B cell (primary cell): ENCODE results near the gene SLC6A6. TPM values are rescaled to one million over a fixed set of nuclear protein-coding genes. Genes with fewer than 3 reads are reported as not detected.

ENCODE experiments used
- ATAC-seq: fragments of 200-7000 bp; cut with Tn5 transposase; one replicate; pipeline ENCODE4 v1.10.0; 2021; ENCODE audit warnings: low read depth, mild to moderate bottlenecking, moderate number of reproducible peaks, moderate library complexity
- CTCF ChIA-PET: fragments of 350-600 bp; sonication (Branson Sonifier 250); formaldehyde crosslinking; loops from one replicate; lab custom pipeline; 2021; ENCODE audit warnings: antibody characterized with exemption, inconsistent platforms; lab: Charles Lee
- POLR2A ChIA-PET: fragments of 350-600 bp; sonication (Branson Sonifier 250); formaldehyde crosslinking; loops from one replicate; lab custom pipeline; 2021; ENCODE audit warnings: antibody characterized with exemption; lab: Charles Lee
- DNase-seq: peaks from one replicate; pipeline ENCODE4 v3.0.0; 2013
- H2AFZ ChIP-seq: 2 replicates; pipeline ENCODE4 v1.6.1; 2012; ENCODE audit warnings: mild to moderate bottlenecking, low read depth, low read length; ENCODE audit not compliant: insufficient read depth, poor library complexity, severe bottlenecking
- H3K27ac ChIP-seq, 2 donors: 1 replicate in 1 of 2; 2 replicates in 1 of 2; pipeline ENCODE4 v1.5.1; 2012 to 2013; ENCODE audit warnings: low read length in 2 of 2, mild to moderate bottlenecking in 2 of 2, moderate library complexity in 1 of 2
- H3K27me3 ChIP-seq, 4 experiments: fragments of 200-600 bp in 1 of 4; sonication (generic) in 1 of 4; replicated peaks in 1 of 4; 1 replicate in 2 of 4; 2 replicates in 2 of 4; pipeline versions ENCODE4 v1.6.1 to v1.7.0; 2013 to 2016; ENCODE audit warnings: low read length in 3 of 4, mild to moderate bottlenecking in 2 of 4, mixed read lengths in 1 of 4, moderate library complexity in 1 of 4; ENCODE audit not compliant: insufficient read depth in 4 of 4, control insufficient read depth in 3 of 4; ENCODE audit errors: control extremely low read depth in 1 of 4
- H3K36me3 ChIP-seq, 2 experiments: replicated peaks in 1 of 2; 1 replicate in 1 of 2; 2 replicates in 1 of 2; pipeline versions ENCODE4 v1.6.1 to v1.7.1; 2013; ENCODE audit warnings: low read length in 1 of 2; ENCODE audit not compliant: insufficient read depth in 2 of 2, control insufficient read depth in 1 of 2; ENCODE audit errors: control extremely low read depth in 1 of 2, extremely low read depth in 1 of 2
- H3K4me1 ChIP-seq, 2 donors: fragments of 200-600 bp in 1 of 2; sonication (generic) in 1 of 2; 1 replicate in 1 of 2; 2 replicates in 1 of 2; pipeline versions ENCODE4 v1.5.1 to v1.6.1; 2013 to 2017; ENCODE audit warnings: low read length in 2 of 2; ENCODE audit not compliant: control insufficient read depth in 2 of 2, insufficient read depth in 2 of 2
- H3K4me2 ChIP-seq: replicated peaks from 2 replicates; pipeline ENCODE3; 2012; ENCODE audit warnings: mild to moderate bottlenecking, low read depth, low read length; ENCODE audit not compliant: poor library complexity, severe bottlenecking
- H3K4me3 ChIP-seq, 5 experiments: fragments of 200-600 bp in 1 of 5; sonication (generic) in 1 of 5; 1 replicate in 3 of 5; 2 replicates in 2 of 5; pipeline versions ENCODE4 v1.5.1 to v1.7.0; 2011 to 2016; ENCODE audit warnings: low read length in 4 of 5, mild to moderate bottlenecking in 4 of 5, low read depth in 2 of 5, control low read depth in 1 of 5, moderate library complexity in 1 of 5; ENCODE audit not compliant: insufficient read depth in 1 of 5; ENCODE audit errors: control extremely low read depth in 1 of 5, extremely low read depth in 1 of 5
- H3K79me2 ChIP-seq: fragments of 200-600 bp; sonication (generic); one replicate; pipeline ENCODE4 v1.6.0; 2016; ENCODE audit warnings: low read length; ENCODE audit not compliant: control insufficient read depth, insufficient read depth
- H3K9ac ChIP-seq: fragments of 200-600 bp; sonication (generic); 2 replicates; pipeline ENCODE4 v1.6.1; 2017; ENCODE audit warnings: mild to moderate bottlenecking, low read length, moderate library complexity
- H3K9me3 ChIP-seq, 3 donors: one replicate each; pipeline versions ENCODE4 v1.6.1 to v1.7.1; 2013; ENCODE audit warnings: low read length in 2 of 3; ENCODE audit not compliant: control insufficient read depth in 2 of 3, insufficient read depth in 1 of 3; ENCODE audit errors: control extremely low read depth in 1 of 3
- H4K20me1 ChIP-seq: 2 replicates; pipeline ENCODE4 v1.6.0; 2012; ENCODE audit warnings: mild to moderate bottlenecking, low read length; ENCODE audit not compliant: insufficient read depth, control insufficient read depth, poor library complexity, severe bottlenecking
- H3K27ac Mint-ChIP-seq: one replicate; pipeline ENCODE4 v1.8.0; 2021; ENCODE audit warnings: mixed read lengths
- H3K27me3 Mint-ChIP-seq: one replicate; pipeline ENCODE4 v1.8.0; 2021; ENCODE audit warnings: mixed read lengths
- H3K4me1 Mint-ChIP-seq: one replicate; pipeline ENCODE4 v1.8.0; 2021; ENCODE audit warnings: mixed read lengths
- H3K4me3 Mint-ChIP-seq: one replicate; pipeline ENCODE4 v1.8.0; 2021; ENCODE audit warnings: mixed read lengths
- H3K9me3 Mint-ChIP-seq: one replicate; pipeline ENCODE4 v1.8.0; 2022; ENCODE audit warnings: mixed read lengths; ENCODE audit not compliant: insufficient read depth
- CTCF ChIP-seq: fragments of 200-600 bp; IDR thresholded peaks from one replicate; pipeline ENCODE4 v1.8.0; 2022; ENCODE audit warnings: antibody characterized with exemption, mild to moderate bottlenecking
- EZH2 ChIP-seq: IDR thresholded peaks from 2 replicates; pipeline ENCODE4 v1.6.1; 2012; ENCODE audit warnings: borderline replicate concordance, low read depth, mild to moderate bottlenecking, moderate library complexity, low read length; ENCODE audit not compliant: insufficient read depth, poor library complexity, severe bottlenecking
- WGBS: methylation state at CpG from one replicate; pipeline ENCODE4 v1.1.5; 2013; ENCODE audit warnings: missing lambda C conversion rate; ENCODE audit not compliant: insufficient coverage; 5-methylcytosine and 5-hydroxymethylcytosine counted together
- intact Hi-C: fragments of 100-400 bp; cut with micrococcal nuclease; formaldehyde crosslinking; loops from one replicate; pipeline ENCODE4 v1.10.0; 2022
- polyA plus RNA-seq: library from polyadenylated mRNA; depleted of rRNA; stranded (reverse); fragments of >200 nt; gene quantifications from 2 replicates; pipeline ENCODE4 v1.2.3, GENCODE V29; 2012
- total RNA-seq, 2 donors: library from RNA; stranded (reverse); fragments of 120-200 nt in 1 of 2; gene quantifications; 1 replicate in 1 of 2; 2 replicates in 1 of 2; pipeline versions ENCODE4 v1.2.3 to v1.2.4, GENCODE V29; 2013 to 2022

Gene SLC6A6
- total and polyA plus RNA-seq, 2 donors (not counting 1 experiment from before 2014, with no cell fraction given), result 34.2 to 48.7 TPM

DNA sequence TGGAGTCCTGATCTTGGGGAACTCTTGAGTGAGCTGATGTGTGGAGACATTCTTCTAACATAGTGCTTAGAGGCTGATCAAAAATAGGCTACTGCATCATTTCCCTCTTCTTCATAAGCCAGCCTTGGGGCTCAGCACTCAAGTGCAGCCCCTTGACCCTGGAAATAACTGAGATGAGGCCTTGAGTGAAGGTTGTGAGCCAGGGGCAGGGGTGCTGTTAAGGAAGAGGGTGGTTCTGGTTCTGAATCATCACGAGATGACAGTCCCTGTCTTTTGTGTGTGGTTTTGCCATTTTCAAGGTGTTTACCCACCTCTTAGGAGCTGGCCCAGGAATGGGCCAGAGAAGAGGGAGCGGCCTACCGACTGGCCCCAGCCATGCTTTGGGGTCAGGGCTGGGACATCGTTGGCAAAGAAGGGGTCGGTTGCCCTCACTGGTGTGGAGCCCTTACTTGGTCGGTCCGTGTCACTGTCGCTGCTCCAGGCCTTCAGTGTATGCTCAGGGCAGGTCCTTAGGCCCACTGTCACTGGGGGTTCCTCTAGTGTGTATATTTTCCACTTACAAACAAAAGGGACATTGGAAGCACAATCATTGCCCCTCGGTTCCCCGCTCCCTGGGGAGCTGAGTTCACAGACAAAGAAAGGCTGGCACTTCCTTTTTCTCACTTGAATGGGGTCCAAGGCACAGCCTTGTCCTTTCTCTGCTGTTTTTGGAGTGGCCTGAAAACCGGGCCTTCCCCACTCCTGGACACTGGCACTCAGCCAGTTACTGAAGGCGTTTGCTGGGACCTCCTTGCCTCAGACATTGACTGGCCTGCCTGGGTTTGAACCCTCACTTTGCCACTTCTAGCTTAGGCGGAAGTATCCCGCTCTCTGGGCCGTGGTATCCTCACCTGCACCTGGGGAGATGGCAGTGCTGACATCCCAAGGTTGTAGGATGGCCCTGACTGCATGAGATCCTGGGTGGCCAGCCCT, 46.6 kb downstream of the SLC6A6 start:
- no peaks in the 10 kb centered on the region for H3K27me3 Mint-ChIP-seq
- Histone ChIP-seq H4K20me1 (no peaks in the 10 kb centered on the region), H3K4me3 (no peak overlapping the region), H2AFZ (no peak overlapping the region), H3K36me3 (peaks cover 3 to 74% of the 10 kb centered on the region in 2 experiments), H3K4me1 (no peaks in the 10 kb centered on the region), H3K9me3 (no peaks in the 10 kb centered on the region), H3K9ac (no peak overlapping the region), H3K27me3 (no peaks in the 10 kb centered on the region), H3K27ac (no peak overlapping the region), H3K79me2 (no peaks in the 10 kb centered on the region), H3K4me2 (no peak overlapping the region)
- H3K9me3 Mint-ChIP-seq, result no peaks in the 10 kb centered on the region
- intact Hi-C loops, result no loop called here
- TF ChIP-seq EZH2, result no peak
- no peak for TF ChIP-seq CTCF
- H3K4me3 Mint-ChIP-seq, result no peak overlapping the region
- ATAC-seq, result no peak
- no peak overlapping the region for H3K27ac Mint-ChIP-seq
- ChIA-PET POLR2A (interaction anchor here (0.6 kb wide), 1 partner anchor 16 kb away, joined by 10 read pairs; no protein-coding TSS in a partner anchor), CTCF (interaction anchor here (0.9 to 2.0 kb wide), 3 partner anchors 9 to 19 kb away, joined by 3 to 5 read pairs (median 4); no protein-coding TSS in a partner anchor)
- peaks cover 9% of the 10 kb centered on the region for H3K4me1 Mint-ChIP-seq
- DNase-seq, result no peak
- WGBS, result 88% methylated on average over 13 of the region's 15 CpGs

- no peak overlapping the region for H2AFZ ChIP-seq
- no peaks in the 10 kb centered on the region for H3K9me3 ChIP-seq
- H3K4me2 ChIP-seq, result no peak overlapping the region
- H3K36me3 ChIP-seq, result peaks cover 3 to 73% of the 10 kb centered on the region in 2 experiments
- H3K4me1 ChIP-seq, result no peaks in the 10 kb centered on the region
- H3K4me1 Mint-ChIP-seq, result peaks cover 14% of the 10 kb centered on the region
- intact Hi-C loops, result no loop called here
- DNase-seq, result no peak
- TF ChIP-seq EZH2, result no peak
- TF ChIP-seq CTCF, result no peak
- no peak overlapping the region for H3K4me3 ChIP-seq
- ChIA-PET POLR2A (no interaction called here), CTCF (interaction anchor here (1.2 to 2.0 kb wide), 3 partner anchors 8 to 14 kb away, joined by 3 to 5 read pairs (median 3); no protein-coding TSS in a partner anchor)
- no peaks in the 10 kb centered on the region for H4K20me1 ChIP-seq
- no peaks in the 10 kb centered on the region for H3K79me2 ChIP-seq
- H3K27me3 ChIP-seq, result no peaks in the 10 kb centered on the region
- 100% methylated on average over 1 of the region's 3 CpGs for WGBS
- no peak overlapping the region for H3K27ac ChIP-seq
- no peaks in the 10 kb centered on the region for H3K9me3 Mint-ChIP-seq
- H3K27ac Mint-ChIP-seq, result no peak overlapping the region
- no peaks in the 10 kb centered on the region for H3K27me3 Mint-ChIP-seq
- no peak overlapping the region for H3K4me3 Mint-ChIP-seq
- no peak for ATAC-seq
- no peak overlapping the region for H3K9ac ChIP-seq
Observed at GRCh38 chr3:14450506-14450905, 48.1 kb downstream of the SLC6A6 start.
